ENCODE measurements around the gene KRTAP8-1. TPM values are rescaled to one million over a fixed set of nuclear protein-coding genes. Genes with fewer than 3 reads are reported as not detected.

Gene KRTAP8-1
- total RNA-seq, result not detected in 2 replicates

DNA sequence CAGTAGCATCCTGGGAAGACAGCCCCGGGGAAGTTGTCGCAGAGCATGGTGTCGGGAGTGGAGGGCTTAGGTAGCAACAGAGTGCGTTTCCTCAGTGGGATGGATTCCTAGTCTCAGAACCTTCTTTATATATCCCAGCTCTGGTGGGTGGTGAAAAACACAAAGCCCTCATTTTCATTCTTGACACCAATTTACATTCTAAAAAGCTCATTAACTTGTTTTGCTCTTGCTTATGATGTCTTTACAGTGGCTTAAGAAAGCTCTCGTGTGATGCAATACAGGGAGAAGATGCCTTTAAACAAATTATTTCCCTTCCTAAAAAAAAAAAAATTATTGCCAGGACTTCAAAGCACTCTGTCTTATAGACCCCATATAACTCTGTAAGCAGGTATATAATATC is at the start of gene KRTAP8-1:
Gene KRTAP8-1, minus strand, starts transcription at position 101 of the 400 bp plus-strand sequence. Its CDS starts 54 bp downstream, at position 47.
- no peak for DNase-seq (ENCODE audit: extremely low read depth, low read depth, low spot score)

- DNase-seq (ENCODE audit: extremely low read depth, low read depth, low spot score), result no peak
These were observed 34.8 kb upstream of the KRTAP8-1 start for GRCh38 chr21:30847627-30848500.

DNA sequence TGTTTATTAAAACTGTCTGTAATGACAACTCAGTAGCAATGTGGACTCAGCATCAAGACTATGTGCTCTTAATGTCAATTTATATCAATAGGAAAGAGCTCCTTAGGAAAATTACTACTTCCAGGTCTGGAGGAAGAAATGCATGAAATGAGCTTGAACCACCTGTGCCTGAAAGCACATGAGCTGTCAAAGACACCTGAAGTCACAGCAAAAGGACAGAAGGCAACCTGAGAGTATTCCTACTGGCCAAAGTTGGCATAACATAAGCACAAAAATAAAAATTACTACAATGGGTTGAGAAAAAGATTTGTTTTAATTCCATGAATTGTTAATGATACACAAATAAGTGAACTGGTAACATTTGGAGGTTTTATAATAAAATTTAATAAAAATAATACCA is 29.9 kb upstream of the KRTAP8-1 start:
- no peak for DNase-seq (ENCODE audit: extremely low read depth, low read depth, low spot score)

- DNase-seq (ENCODE audit: extremely low read depth, low read depth, low spot score), result no peak
These were observed 26.2 kb upstream of the KRTAP8-1 start for GRCh38 chr21:30839304-30839703.

DNA sequence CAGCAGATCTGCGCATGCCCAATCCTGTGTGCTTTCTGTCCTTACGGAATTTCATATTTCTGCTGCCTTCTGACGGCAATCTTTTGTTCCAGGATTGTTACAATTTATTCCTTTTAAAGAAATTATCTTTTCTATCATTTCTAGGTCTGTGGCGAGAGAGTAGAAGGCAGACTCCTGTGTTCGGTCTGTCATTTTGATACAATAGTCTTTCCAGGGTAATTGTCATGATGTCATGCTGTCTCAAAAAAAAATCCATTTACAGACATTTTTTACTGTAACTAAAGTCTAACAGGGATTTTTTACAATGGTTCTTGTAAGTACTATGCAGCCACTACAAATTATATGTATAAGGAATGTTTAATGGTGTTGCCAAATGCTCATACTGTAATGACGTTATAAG is 25.5 kb upstream of the KRTAP8-1 start:
- DNase-seq (ENCODE audit: extremely low read depth, low read depth, low spot score), result no peak

DNA sequence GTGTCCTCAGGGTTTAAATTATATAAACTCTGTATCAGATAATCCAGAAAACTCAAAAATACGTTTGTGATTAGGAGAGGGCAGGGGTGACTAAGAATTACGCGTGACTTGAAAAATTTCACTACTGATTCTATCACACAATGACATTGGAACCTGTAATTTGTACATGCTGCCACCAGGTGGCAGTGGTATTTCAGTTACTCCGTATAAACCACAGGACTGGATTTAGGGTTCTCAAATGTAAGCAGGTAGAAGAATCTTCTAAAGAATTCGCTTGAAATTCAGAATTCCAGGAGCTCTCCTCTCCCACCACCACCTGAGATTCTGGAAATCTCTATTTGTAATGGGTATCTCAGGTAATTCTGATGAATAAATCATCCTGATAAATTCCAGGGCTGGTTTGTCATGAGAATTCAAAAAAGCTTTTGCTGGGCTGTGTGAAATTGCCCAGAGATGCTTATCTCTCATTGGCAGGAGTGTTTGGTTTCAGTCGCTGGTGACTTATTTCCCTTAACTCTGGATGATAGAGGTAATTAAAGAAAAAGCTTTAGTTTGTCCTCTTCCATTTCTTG is 18.2 kb upstream of the KRTAP8-1 start:
- DNase-seq (ENCODE audit: extremely low read depth, low read depth, low spot score), result no peak

DNA sequence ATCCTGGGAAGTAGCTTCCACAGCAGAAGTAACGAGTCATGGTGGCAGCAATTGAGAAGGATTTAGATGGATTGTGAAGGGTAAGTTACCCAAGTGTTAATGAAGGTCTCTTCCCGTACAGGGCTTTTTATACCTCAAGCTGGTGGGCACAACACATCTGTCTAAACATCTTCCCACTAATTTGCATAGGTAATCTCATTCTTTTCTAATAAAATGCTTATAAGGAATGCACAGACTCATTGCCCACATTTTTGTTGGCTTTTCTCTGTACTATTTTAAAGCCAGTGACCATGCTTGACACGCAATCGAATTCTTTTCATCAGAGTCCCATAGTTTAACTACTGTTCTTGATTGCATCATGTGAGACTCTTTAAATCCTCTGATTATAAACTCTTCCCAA is 16.6 kb upstream of the KRTAP8-1 start, which contains the start of gene KRTAP7-1:
Gene KRTAP7-1, minus strand, starts transcription at position 101 of the 400 bp plus-strand sequence. Its CDS starts 61 bp downstream, at position 40.
- DNase-seq (ENCODE audit: extremely low read depth, low read depth, low spot score), result no peak

DNA sequence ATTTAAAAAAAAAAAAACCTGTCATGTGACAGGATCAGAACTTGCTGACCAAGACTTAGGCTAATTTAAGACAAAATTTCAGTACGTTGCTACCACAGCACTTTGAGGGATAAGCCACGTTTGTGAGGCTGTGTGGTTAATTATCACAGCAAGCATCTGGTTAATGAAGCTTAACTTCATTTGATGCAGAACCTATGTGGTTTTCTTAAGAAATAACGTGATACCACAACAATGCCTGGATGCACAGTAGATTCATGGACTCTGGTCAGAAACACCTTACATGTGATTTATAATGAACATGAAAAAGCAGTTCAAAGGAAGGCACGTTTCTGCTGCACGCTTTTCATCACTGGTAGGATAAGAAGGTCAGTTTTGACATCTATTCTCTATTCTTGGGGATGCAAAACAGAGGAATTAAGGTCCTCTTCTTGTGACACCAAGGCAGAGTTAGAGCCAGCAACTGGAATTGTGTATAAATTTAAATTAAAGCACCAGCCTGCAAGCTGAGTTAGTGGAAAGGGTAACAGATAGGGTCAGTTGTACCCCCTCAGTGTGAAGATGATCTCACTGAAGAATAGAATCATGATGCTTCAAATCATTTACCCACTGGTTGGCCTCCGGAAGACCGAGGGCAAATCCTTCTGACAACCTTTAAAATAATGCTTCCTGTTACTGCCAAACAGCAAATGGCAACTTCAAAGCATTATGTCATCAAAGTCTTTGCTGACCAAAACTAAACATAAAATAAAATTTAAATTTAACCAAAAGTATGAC is 6.0 kb upstream of the KRTAP8-1 start:
- DNase-seq (ENCODE audit: extremely low read depth, low read depth, low spot score), result no peak

- no peak for DNase-seq (ENCODE audit: extremely low read depth, low read depth, low spot score)
These were observed 12.5 kb downstream of the KRTAP8-1 start for GRCh38 chr21:30800605-30801004.

- no peak for DNase-seq (ENCODE audit: extremely low read depth, low read depth, low spot score)
These were observed 19.3 kb downstream of the KRTAP8-1 start for GRCh38 chr21:30793581-30794314.

DNA sequence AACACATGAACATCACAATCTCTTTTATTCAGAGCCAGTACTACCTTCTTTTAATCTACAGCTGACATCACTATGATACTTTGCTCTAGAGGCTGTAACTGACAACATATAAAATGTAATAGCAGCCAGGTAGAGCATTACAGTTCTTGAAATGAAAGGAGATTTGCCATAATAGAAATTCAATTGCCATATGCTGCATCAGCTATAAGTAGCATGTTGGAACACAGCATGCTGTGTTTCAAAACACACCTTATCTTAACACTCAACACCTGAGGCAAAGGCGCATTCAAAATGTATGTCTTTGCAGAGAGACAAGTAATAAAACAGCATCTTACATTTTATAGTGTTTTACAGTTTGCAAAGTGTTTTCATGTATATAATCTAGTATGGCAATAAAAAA is 33.8 kb downstream of the KRTAP8-1 start:
- no peak for DNase-seq (ENCODE audit: extremely low read depth, low read depth, low spot score)

DNA sequence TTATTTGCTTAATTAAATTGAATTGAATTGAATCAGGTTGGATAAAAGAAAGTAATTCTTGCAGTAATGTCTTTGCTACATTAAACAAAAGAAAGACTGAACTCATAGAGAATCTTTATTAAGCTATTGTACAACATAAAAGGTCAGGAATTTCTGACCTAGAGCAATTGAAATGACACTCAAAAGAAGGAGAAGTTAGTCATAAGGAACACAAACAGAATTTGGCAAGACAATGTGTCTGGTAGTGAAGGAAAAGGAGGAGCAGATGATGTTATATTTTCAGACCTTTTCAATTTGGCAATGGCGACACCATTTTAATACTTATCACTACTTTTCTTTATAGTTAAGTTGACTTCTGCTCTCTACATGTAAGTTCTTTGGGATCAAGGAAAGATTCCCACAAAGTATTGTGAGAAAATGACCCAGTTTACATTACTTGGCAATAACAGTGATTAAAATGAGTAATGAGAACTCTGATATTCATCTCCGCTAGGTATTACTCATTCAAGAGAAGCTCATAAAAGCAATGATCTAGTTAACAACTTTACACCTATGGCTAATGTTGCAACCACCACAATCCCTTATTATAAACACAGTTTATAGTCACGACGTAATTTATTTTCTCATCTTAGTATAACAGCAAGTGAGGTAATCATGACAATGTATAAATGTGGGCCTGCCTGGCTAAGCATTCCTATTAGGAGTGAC is 43.2 kb downstream of the KRTAP8-1 start:
- DNase-seq (ENCODE audit: extremely low read depth, low read depth, low spot score), result no peak

Other genes with a start within 250 kb of the KRTAP8-1 start
- gene KRTAP22-2, start 222.9 kb downstream of the KRTAP8-1 start, total RNA-seq, result not detected in 2 replicates
- not detected in 2 replicates for gene KRTAP6-3, start 220.8 kb downstream of the KRTAP8-1 start, total RNA-seq
- not detected in 2 replicates for gene KRTAP6-2, start 214.4 kb downstream of the KRTAP8-1 start, total RNA-seq
- not detected in 2 replicates for gene KRTAP22-1, start 212.2 kb downstream of the KRTAP8-1 start, total RNA-seq
- not detected in 2 replicates for gene KRTAP6-1, start 199.3 kb downstream of the KRTAP8-1 start, total RNA-seq
- gene KRTAP20-1, start 196.8 kb downstream of the KRTAP8-1 start, total RNA-seq, result not detected in 2 replicates
- gene KRTAP20-4, start 192.6 kb downstream of the KRTAP8-1 start, total RNA-seq, result not detected in 2 replicates
- gene KRTAP20-2, start 178.1 kb downstream of the KRTAP8-1 start, total RNA-seq, result not detected in 2 replicates
- gene KRTAP20-3, start 170.4 kb downstream of the KRTAP8-1 start, total RNA-seq, result not detected in 2 replicates
- not detected in 2 replicates for gene KRTAP21-3, start 94.5 kb downstream of the KRTAP8-1 start, total RNA-seq
- gene KRTAP21-2, start 66.0 kb downstream of the KRTAP8-1 start, total RNA-seq, result not detected in 2 replicates
- not detected in 2 replicates for gene KRTAP21-1, start 57.8 kb downstream of the KRTAP8-1 start, total RNA-seq
- not detected in 2 replicates for gene KRTAP7-1, start 16.5 kb upstream of the KRTAP8-1 start, total RNA-seq
- not detected in 2 replicates for gene KRTAP11-1, start 68.3 kb upstream of the KRTAP8-1 start, total RNA-seq
- gene KRTAP19-8, start 225.2 kb upstream of the KRTAP8-1 start, total RNA-seq, result not detected in 2 replicates